GM12865 (cell line): ENCODE data around the gene BCL2A1.
A peak's percentile ranks its signal among the peaks of the same experiment; 100 is the strongest.

Experiments used
- DNase-seq: peaks from one replicate; pipeline ENCODE4 v3.0.0; 2010; ENCODE audit warnings: low read depth
- H3K4me3 ChIP-seq: 2 replicates; pipeline ENCODE4 v1.5.1; 2011; ENCODE audit warnings: mild to moderate bottlenecking, low read depth, low read length, control low read depth
- TF ChIP-seq, protein P1 (sequence below): IDR thresholded peaks from 2 replicates; pipeline ENCODE4 v1.5.1; 2011; ENCODE audit warnings: low read length, control low read depth, low read depth, inconsistent platforms; ENCODE audit not compliant: insufficient read depth; ENCODE audit errors: missing control alignments

The BCL2A1 gene

DNA sequence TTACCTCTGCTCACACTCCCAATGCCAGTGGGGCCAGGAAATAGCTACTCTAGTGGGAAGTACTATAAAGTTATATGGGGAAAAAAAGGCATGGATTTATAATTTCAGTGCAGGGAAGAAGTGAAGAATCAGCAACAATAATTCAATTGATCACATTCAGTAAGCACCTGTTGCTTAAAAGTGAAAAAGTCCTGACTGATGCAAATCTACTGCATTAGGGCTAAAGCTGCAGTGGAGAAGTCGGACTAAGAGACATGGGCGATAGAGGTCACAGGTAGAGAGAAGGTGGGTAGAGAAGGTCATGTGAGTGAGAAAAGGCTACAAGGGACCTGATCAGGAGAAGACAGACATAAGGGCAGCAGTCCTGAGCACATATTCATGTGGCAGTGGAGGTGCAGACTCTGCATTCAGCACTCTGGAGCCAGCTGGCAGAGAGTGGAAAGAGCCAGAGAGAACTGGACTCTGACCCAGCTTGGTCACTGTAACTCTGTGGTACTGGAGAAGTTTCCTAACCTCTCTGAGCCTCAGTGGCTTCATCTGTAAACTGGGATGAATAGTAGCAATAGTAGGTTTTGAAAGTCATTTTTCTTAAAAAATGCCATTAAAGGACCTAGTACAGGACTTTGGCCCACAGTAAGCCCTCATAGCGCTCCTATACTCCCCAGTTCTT lies 17.6 kb upstream of the BCL2A1 start:
- H3K4me3 ChIP-seq = no peak overlapping the region
- no peak for DNase-seq
- TF ChIP-seq, protein P1, sequence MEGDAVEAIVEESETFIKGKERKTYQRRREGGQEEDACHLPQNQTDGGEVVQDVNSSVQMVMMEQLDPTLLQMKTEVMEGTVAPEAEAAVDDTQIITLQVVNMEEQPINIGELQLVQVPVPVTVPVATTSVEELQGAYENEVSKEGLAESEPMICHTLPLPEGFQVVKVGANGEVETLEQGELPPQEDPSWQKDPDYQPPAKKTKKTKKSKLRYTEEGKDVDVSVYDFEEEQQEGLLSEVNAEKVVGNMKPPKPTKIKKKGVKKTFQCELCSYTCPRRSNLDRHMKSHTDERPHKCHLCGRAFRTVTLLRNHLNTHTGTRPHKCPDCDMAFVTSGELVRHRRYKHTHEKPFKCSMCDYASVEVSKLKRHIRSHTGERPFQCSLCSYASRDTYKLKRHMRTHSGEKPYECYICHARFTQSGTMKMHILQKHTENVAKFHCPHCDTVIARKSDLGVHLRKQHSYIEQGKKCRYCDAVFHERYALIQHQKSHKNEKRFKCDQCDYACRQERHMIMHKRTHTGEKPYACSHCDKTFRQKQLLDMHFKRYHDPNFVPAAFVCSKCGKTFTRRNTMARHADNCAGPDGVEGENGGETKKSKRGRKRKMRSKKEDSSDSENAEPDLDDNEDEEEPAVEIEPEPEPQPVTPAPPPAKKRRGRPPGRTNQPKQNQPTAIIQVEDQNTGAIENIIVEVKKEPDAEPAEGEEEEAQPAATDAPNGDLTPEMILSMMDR = no peak

DNA sequence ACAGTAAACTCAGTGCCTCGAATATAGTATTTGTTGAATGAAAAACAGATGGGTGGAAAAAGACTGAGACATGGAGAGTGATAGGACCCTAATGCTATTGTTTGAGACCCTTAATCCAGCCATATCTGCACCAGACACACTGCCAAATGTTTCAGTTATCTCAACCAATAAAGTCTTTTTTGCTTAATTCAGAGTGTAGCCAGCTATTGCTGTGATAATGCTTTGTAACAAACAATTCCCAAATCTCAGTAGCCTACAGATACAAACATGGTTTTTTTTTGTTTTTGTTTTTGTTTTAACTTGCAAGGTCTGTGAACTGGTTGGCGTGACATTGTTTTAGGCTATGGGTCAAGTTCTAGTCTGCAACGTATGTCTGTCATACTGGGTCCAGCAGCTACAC lies 17.0 kb upstream of the BCL2A1 start:
- no peak overlapping the region for H3K4me3 ChIP-seq
- DNase-seq = no peak
- TF ChIP-seq, protein P1 = no peak

- TF ChIP-seq, protein P1 = no peak
- no peak for DNase-seq
- H3K4me3 ChIP-seq = no peak overlapping the region
These were observed 16.6 kb upstream of the BCL2A1 start for GRCh38 chr15:79987569-79987955.

DNA sequence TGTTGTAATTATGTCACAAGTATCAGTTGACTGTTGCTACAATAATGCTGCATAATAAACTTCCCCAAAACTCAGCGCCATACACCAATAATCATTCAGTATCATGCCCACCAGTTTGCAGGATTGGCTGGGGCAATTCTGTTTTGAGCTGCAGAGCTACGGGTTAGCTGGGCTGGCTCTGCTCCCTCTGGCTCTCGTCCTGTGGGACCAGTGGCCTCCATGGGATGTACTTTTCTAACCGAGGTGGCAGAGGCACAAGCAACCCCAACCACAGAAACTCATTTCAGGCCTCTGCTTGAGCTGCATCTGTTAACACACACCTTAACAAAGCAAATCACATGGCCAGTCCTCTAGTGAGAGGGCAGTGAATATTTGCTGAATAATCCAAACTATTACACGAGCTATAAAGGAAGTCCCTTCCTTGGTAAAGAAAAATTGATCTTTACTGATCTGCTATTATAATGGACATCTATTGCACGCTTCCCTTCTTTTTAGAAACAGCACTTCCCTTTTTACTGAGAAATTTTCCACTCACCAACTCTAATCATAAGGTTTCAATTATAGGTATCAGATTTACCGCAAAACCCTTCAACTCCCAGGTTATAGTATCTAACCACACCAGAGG lies 10.9 kb upstream of the BCL2A1 start:
- TF ChIP-seq, protein P1 = no peak
- H3K4me3 ChIP-seq = no peak overlapping the region; the same call in 1 of the 2 replicates
- DNase-seq = peak; percentile 83

DNA sequence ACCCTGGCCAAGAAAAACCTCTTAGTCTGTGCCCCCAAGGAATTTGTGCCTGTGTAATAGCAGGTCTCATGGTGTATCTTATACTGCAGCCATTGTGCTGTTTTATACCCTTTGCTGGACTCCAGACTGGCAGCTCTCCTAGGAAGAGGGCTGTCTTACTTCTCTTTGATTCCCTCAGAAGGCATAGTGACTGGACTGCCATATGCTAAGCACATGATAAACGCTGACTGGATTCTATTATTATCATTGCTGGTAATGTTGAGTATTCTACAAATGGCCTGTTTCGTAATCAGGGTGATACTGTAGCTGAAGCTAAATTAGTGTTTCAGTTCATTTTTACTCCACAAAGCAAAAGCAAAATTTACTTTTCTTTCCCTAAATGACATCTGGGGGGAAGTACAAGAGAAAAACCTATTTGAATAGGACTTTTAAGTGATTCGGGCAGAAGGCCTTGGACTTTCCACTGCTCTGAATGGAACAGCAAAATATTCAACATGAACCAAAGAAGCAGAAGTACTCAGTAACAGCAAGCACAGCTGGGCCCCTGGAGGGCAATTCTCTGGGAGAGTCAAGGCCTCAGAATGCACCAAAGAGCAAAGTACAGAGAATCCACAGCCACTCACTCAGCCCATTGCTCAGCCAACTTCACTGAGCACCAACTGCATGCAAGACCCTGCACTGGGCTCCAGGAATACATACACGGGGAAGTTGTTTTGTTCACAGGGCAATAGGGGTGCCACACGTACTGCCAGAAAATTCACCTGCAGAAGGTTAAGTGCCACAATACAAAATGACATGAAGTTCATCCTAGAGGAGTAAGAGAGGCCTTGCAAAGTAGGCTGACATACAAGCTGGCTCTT lies 7.9 kb upstream of the BCL2A1 start:
- DNase-seq = peak; percentile 86
- TF ChIP-seq, protein P1 = no peak
- H3K4me3 ChIP-seq = peak overlapping the region; percentile 50

- DNase-seq = peak; percentile 38
- TF ChIP-seq, protein P1 = no peak
- H3K4me3 ChIP-seq = peak overlapping the region; percentile 50
These were observed 7.3 kb upstream of the BCL2A1 start for GRCh38 chr15:79978260-79978654.
